ENCODE data around the gene PIGU.

DNA sequence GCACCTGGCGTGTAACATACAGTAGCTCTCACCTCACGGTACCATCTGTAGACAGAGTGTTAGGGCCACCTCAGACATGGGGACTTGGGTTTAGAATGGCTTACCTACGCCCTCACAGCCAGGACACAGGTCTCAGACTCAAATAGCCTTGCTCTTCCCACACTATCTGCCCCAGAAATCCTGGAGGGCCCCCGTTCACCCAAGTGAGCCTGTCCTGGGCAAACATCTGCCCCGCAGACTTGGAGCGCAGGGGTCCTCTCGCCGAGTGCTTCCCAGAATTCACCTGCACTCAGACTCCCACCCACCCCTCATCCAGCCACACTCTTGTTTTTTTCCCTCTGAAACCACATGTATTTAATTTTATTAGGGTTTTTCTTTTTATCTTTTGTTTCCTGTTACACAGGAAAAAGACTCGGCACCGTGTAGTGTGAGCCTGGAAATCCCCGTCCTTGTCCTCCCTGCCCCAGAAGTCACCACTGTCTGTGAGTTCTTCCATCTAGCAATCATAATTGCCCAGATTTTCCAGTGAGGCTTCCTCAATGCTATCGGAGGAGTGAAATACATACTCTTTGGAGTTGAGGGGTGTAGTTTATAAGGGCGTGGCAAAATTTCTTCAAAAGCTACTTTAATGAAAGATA lies 135.5 kb downstream of the PIGU start:
- TF ChIP-seq PHF20 (CRISPR knock-in tag; IDR thresholded peaks at IDR 0.05): no peak
- TF ChIP-seq EZH2 (conservative IDR thresholded peaks at IDR 0.05; ENCODE audit: low read depth, low read length): no peak
- TF ChIP-seq, protein P1, sequence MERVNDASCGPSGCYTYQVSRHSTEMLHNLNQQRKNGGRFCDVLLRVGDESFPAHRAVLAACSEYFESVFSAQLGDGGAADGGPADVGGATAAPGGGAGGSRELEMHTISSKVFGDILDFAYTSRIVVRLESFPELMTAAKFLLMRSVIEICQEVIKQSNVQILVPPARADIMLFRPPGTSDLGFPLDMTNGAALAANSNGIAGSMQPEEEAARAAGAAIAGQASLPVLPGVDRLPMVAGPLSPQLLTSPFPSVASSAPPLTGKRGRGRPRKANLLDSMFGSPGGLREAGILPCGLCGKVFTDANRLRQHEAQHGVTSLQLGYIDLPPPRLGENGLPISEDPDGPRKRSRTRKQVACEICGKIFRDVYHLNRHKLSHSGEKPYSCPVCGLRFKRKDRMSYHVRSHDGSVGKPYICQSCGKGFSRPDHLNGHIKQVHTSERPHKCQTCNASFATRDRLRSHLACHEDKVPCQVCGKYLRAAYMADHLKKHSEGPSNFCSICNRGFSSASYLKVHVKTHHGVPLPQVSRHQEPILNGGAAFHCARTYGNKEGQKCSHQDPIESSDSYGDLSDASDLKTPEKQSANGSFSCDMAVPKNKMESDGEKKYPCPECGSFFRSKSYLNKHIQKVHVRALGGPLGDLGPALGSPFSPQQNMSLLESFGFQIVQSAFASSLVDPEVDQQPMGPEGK (CRISPR knock-in tag; IDR thresholded peaks at IDR 0.05): no peak
- TF ChIP-seq, protein P2, sequence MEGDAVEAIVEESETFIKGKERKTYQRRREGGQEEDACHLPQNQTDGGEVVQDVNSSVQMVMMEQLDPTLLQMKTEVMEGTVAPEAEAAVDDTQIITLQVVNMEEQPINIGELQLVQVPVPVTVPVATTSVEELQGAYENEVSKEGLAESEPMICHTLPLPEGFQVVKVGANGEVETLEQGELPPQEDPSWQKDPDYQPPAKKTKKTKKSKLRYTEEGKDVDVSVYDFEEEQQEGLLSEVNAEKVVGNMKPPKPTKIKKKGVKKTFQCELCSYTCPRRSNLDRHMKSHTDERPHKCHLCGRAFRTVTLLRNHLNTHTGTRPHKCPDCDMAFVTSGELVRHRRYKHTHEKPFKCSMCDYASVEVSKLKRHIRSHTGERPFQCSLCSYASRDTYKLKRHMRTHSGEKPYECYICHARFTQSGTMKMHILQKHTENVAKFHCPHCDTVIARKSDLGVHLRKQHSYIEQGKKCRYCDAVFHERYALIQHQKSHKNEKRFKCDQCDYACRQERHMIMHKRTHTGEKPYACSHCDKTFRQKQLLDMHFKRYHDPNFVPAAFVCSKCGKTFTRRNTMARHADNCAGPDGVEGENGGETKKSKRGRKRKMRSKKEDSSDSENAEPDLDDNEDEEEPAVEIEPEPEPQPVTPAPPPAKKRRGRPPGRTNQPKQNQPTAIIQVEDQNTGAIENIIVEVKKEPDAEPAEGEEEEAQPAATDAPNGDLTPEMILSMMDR (CRISPR knock-in tag; IDR thresholded peaks at IDR 0.05): no peak
- TF ChIP-seq, protein P3, sequence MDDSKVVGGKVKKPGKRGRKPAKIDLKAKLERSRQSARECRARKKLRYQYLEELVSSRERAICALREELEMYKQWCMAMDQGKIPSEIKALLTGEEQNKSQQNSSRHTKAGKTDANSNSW (CRISPR knock-in tag; IDR thresholded peaks at IDR 0.05; ENCODE audit: borderline replicate concordance): no peak
